Chondrocyte (in vitro differentiated cells): Measurements from ENCODE around the gene NFKBIZ. TPM values are rescaled to one million over a fixed set of nuclear protein-coding genes. Genes with fewer than 3 reads are reported as not detected.

Experiments used
- DNase-seq: peaks from one replicate; pipeline ENCODE4 v3.0.0; 2021; ENCODE audit warnings: mixed read lengths, low spot score
- H3K27ac Mint-ChIP-seq: one replicate; pipeline ENCODE4 v1.8.0; 2021; ENCODE audit warnings: mild to moderate bottlenecking, moderate library complexity, mixed read lengths; ENCODE audit not compliant: unreplicated experiment
- H3K27me3 Mint-ChIP-seq: 2 replicates; pipeline ENCODE4 v1.8.0; 2021; ENCODE audit warnings: low read depth, mixed read lengths
- H3K36me3 Mint-ChIP-seq: 2 replicates; pipeline ENCODE4 v1.8.0; 2021; ENCODE audit warnings: low read depth, mixed read lengths
- H3K4me1 Mint-ChIP-seq: 2 replicates; pipeline ENCODE4 v1.8.0; 2021; ENCODE audit warnings: low read depth, mild to moderate bottlenecking, mixed read lengths
- H3K4me3 Mint-ChIP-seq: one replicate; pipeline ENCODE4 v1.8.0; 2021; ENCODE audit warnings: mild to moderate bottlenecking, moderate library complexity, mixed read lengths; ENCODE audit not compliant: unreplicated experiment
- H3K9me3 Mint-ChIP-seq: 2 replicates; pipeline ENCODE4 v1.8.0; 2021; ENCODE audit warnings: low read depth, mixed read lengths
- total RNA-seq: library from RNA; stranded (reverse); gene quantifications from 3 replicates; pipeline ENCODE4 v1.2.1, GENCODE V29; 2021
- TF ChIP-seq, protein P1 (sequence below): fragments of 200-600 bp; sonication (generic); IDR thresholded peaks from 2 replicates; pipeline ENCODE4 v1.5.0; 2021; ENCODE audit warnings: antibody characterized with exemption, mild to moderate bottlenecking, moderate library complexity

The NFKBIZ gene
- total RNA-seq, 1 donor from 2014 or later: 18.9 TPM

DNA sequence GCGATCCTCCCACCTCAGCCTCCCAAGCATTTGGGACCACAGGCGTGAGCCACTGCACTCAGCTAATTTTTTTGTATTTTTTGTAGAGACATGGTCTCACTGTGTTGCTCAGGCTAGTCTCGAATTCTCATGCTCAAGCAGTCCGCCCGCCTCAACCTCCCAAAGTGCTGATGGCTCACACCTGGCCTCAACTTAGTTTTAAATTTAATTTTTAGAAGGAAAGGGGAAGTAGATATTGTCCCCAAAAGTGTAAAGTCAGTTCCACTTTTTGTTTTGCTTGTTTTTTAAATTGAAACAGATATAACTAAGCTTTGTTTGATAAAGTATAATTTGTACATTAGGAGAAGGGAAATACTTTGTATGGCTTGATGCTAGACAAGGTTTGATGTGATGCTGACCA lies 31.3 kb upstream of the NFKBIZ start:
- TF ChIP-seq, protein P1, sequence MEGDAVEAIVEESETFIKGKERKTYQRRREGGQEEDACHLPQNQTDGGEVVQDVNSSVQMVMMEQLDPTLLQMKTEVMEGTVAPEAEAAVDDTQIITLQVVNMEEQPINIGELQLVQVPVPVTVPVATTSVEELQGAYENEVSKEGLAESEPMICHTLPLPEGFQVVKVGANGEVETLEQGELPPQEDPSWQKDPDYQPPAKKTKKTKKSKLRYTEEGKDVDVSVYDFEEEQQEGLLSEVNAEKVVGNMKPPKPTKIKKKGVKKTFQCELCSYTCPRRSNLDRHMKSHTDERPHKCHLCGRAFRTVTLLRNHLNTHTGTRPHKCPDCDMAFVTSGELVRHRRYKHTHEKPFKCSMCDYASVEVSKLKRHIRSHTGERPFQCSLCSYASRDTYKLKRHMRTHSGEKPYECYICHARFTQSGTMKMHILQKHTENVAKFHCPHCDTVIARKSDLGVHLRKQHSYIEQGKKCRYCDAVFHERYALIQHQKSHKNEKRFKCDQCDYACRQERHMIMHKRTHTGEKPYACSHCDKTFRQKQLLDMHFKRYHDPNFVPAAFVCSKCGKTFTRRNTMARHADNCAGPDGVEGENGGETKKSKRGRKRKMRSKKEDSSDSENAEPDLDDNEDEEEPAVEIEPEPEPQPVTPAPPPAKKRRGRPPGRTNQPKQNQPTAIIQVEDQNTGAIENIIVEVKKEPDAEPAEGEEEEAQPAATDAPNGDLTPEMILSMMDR: no peak
- Mint-ChIP-seq H3K27me3 (no peaks in the 10 kb centered on the region), H3K4me1 (peaks cover 9% of the 10 kb centered on the region), H3K9me3 (no peaks in the 10 kb centered on the region), H3K4me3 (no peak overlapping the region), H3K27ac (no peak overlapping the region), H3K36me3 (peaks cover 21% of the 10 kb centered on the region)
- no peak for DNase-seq

DNA sequence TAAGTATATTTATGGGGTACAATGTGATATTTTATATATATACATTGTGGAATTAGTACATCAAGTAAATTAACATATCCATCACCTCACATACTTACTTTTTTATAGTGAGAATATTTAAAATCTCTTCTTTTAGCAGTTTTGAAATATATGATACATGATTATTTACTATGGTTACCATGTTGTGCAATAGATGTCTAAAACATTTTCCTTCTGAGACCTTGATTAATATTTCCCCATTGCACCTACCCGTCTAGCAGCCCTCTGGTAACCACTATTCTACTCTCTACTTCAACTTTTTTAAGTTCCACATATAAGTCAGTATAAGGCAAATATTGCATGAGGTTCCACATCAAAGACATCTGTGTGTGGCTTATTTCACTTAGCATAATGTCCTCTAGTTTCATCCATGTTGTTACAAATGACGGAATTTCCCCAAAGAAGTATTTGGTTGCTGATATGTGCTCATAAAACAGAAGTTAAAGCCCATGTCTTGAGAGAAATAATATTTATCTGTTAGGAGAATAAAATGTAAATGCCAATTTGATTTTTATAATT lies 29.6 kb upstream of the NFKBIZ start:
- no peaks in the 10 kb centered on the region for H3K9me3 Mint-ChIP-seq
- no peaks in the 10 kb centered on the region for H3K27me3 Mint-ChIP-seq
- TF ChIP-seq, protein P1: no peak
- peaks cover 21% of the 10 kb centered on the region for H3K36me3 Mint-ChIP-seq
- H3K4me1 Mint-ChIP-seq: peaks cover 12% of the 10 kb centered on the region
- DNase-seq: no peak
- no peak overlapping the region for H3K27ac Mint-ChIP-seq
- H3K4me3 Mint-ChIP-seq: no peak overlapping the region

DNA sequence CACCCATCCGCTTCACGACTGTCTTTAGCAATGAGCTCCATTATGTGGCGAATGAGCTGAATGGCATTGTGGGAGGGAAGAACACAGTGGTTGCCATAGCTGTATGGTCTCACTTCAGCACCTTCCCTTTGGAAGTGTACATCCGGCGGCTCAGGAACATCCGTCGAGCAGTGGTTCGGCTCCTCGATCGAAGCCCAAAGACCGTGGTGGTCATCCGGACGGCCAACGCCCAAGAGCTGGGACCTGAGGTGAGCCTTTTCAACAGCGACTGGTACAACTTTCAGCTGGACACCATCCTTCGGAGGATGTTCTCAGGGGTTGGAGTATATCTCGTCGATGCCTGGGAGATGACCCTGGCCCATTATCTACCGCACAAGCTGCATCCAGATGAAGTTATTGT lies 27.8 kb upstream of the NFKBIZ start:
- H3K4me3 Mint-ChIP-seq: no peak overlapping the region
- DNase-seq: no peak
- peaks cover 15% of the 10 kb centered on the region for H3K4me1 Mint-ChIP-seq
- H3K36me3 Mint-ChIP-seq: peaks cover 23% of the 10 kb centered on the region
- H3K27ac Mint-ChIP-seq: no peak overlapping the region
- H3K27me3 Mint-ChIP-seq: no peaks in the 10 kb centered on the region
- TF ChIP-seq, protein P1: no peak
- no peaks in the 10 kb centered on the region for H3K9me3 Mint-ChIP-seq

DNA sequence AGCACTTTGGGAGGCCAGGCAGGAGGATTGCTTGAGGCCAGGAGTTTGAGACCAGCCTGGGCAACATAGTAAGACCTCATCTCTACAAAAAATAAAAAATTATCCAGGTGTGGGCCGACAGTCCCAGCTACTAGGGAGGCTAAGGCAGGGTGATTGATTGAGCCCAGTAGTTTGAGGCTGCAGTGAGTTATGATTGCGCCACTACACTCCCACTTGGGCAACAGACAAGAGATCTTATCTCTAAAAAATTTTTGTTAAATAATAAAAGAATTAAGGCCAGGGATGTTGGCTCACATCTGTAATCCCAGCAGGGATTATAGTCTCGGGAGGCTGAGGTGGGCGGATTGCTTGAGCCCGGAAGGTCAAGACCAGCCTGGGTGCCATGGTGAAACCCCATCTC lies 25.8 kb upstream of the NFKBIZ start:
- H3K4me1 Mint-ChIP-seq: peaks cover 30% of the 10 kb centered on the region
- DNase-seq: no peak
- H3K4me3 Mint-ChIP-seq: no peak overlapping the region
- no peaks in the 10 kb centered on the region for H3K27me3 Mint-ChIP-seq
- peaks cover 17% of the 10 kb centered on the region for H3K36me3 Mint-ChIP-seq
- TF ChIP-seq, protein P1: no peak
- H3K9me3 Mint-ChIP-seq: no peaks in the 10 kb centered on the region
- H3K27ac Mint-ChIP-seq: no peak overlapping the region

DNA sequence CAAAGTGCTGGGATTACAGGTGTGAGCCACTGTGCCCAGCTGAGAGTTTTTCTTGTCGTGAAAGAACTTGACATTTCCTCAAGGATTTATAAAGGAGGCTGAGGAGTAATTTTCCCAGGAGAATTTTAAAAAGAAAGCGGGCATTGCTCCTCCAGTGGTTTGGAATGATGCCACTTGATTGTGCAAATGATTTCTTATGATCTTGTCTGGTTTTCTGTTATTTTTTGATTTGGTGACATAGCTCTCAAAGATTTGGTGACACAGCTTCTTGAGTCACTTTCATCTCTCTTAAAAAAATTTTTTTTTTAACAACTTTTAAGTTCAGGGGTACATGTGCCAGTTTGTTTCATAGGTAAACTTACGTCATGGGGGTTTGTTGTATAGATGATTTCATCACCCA lies 24.6 kb upstream of the NFKBIZ start:
- H3K27ac Mint-ChIP-seq: peak overlapping the region; percentile 27
- H3K27me3 Mint-ChIP-seq: no peaks in the 10 kb centered on the region
- no peak overlapping the region for H3K4me3 Mint-ChIP-seq
- DNase-seq: no peak
- TF ChIP-seq, protein P1: no peak
- peaks cover 16% of the 10 kb centered on the region for H3K36me3 Mint-ChIP-seq
- no peaks in the 10 kb centered on the region for H3K9me3 Mint-ChIP-seq
- H3K4me1 Mint-ChIP-seq: peaks cover 41% of the 10 kb centered on the region
